Measurements from ENCODE around the gene DYNLT2B.
"Not testable (repeated sequence)": the region's sequence is repeated elsewhere in the genome, so short reads cannot be mapped to it uniquely, and the experiment has no call there.

DYNLT2B gene

DNA sequence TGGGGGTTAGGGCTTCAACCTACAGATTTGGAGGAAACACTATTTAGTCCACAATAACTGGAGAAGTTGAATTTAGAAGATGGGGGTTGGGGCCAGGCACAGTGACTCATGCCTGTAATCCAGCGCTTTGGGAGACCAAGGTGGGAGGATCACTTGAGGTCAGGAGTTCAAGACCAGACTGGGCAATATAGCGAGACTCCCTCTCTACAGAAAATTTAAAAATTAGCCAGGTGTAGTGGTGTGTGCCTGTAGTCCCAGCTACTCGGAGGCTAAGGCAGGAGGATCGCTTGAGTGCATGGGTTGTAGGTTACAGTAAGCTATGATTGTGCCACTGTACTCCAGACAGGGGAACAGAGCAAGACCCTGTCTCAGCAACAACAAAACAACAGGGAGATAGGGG is 5.0 kb upstream of the DYNLT2B start:
- Histone ChIP-seq H3K4ac (ENCODE audit: low read depth in 1 of 2, low read length in 2 of 2) (no peak overlapping the region), H3K18ac (ENCODE audit: low read depth in 1 of 2, low read length in 2 of 2) (no peak overlapping the region), H3K9me3 (ENCODE audit: control insufficient read depth, low read length) (no peaks in the 10 kb centered on the region), H3K4me3 (ENCODE audit: insufficient read depth in 1 of 2, low read depth in 1 of 2, low read length in 2 of 2) (no peak overlapping the region), H2AK5ac (ENCODE audit: low read length, severe bottlenecking) (no peak overlapping the region), H2BK120ac (ENCODE audit: low read depth, low read length) (no peak overlapping the region), H4K8ac (ENCODE audit: low read length) (no peak overlapping the region), H2BK15ac (ENCODE audit: low read depth, poor library complexity, severe bottlenecking) (no peak overlapping the region), H2AFZ (ENCODE audit: low read depth, low read length) (no peak overlapping the region), H3K4me2 (ENCODE audit: low read length, poor library complexity, severe bottlenecking) (no peak overlapping the region), H3K36me3 (ENCODE audit: control insufficient read depth in 1 of 2, insufficient read depth in 2 of 2, low read depth in 1 of 2, low read length in 2 of 2) (peaks cover 0 to 3% of the 10 kb centered on the region in 2 experiments), H4K91ac (ENCODE audit: low read length) (no peak overlapping the region), H3K27ac (ENCODE audit: low read length, poor library complexity, severe bottlenecking) (no peak overlapping the region), H3K23ac (ENCODE audit: low read length in 2 of 2) (no peak overlapping the region), H3K4me1 (ENCODE audit: control insufficient read depth, insufficient read depth, low read depth, low read length) (peaks cover 10% of the 10 kb centered on the region), H3K27me3 (ENCODE audit: control insufficient read depth in 1 of 2, insufficient read depth in 1 of 2, low read length in 2 of 2) (no peaks in the 10 kb centered on the region), H3K79me1 (replicated peaks; ENCODE audit: low read length, poor library complexity, severe bottlenecking) (peaks cover 2% of the 10 kb centered on the region), H2BK12ac (ENCODE audit: low read length in 2 of 2) (no peak overlapping the region), H3K9ac (ENCODE audit: low read length) (no peak overlapping the region), H3K14ac (ENCODE audit: low read length in 2 of 2) (no peak overlapping the region), H2BK5ac (ENCODE audit: low read depth, low read length, poor library complexity, severe bottlenecking) (no peak overlapping the region)
- WGBS, result 97% methylated on average over 3 of the region's 4 CpGs
- DNase-seq, result no peak

DNA sequence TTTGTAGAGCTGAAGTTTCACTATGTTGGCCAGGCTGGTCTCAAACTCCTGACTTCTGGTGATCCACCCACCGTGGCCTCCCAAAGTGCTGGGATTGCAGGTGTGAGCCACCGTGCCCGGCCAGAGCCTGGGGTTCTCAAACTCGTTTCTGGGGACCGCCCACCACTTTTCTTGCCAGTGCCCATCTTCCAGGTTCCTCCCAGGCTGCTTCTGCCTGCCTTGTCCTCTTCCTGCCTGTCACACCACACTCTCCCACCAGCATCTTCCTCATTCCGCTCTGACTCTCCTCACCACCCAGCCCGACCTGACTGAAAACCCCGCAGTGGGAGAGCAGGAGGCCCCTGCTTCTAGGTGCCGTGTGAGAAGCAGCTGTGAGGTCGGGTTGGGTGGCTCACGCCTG is 3.1 kb upstream of the DYNLT2B start:
- H3K14ac ChIP-seq (ENCODE audit: low read length in 2 of 2), result no peak overlapping the region
- H3K4me3 ChIP-seq (ENCODE audit: insufficient read depth in 1 of 2, low read depth in 1 of 2, low read length in 2 of 2), result no peak overlapping the region
- peak overlapping the region; percentile 23 for H2BK15ac ChIP-seq (ENCODE audit: low read depth, poor library complexity, severe bottlenecking)
- H3K27me3 ChIP-seq (ENCODE audit: control insufficient read depth in 1 of 2, insufficient read depth in 1 of 2, low read length in 2 of 2), result no peaks in the 10 kb centered on the region
- whole genome bisulfite sequencing, result 86% methylated on average over 10 of the region's 11 CpGs
- no peak overlapping the region for H3K18ac ChIP-seq (ENCODE audit: low read depth in 1 of 2, low read length in 2 of 2)
- no peaks in the 10 kb centered on the region for H3K9me3 ChIP-seq (ENCODE audit: control insufficient read depth, low read length)
- H2BK5ac ChIP-seq (ENCODE audit: low read depth, low read length, poor library complexity, severe bottlenecking), result no peak overlapping the region
- H4K91ac ChIP-seq (ENCODE audit: low read length), result no peak overlapping the region
- no peak overlapping the region for H3K27ac ChIP-seq (ENCODE audit: low read length, poor library complexity, severe bottlenecking)
- no peak overlapping the region for H2AFZ ChIP-seq (ENCODE audit: low read depth, low read length)
- H2BK120ac ChIP-seq (ENCODE audit: low read depth, low read length), result no peak overlapping the region
- no peak overlapping the region for H4K8ac ChIP-seq (ENCODE audit: low read length)
- no peak overlapping the region for H2BK12ac ChIP-seq (ENCODE audit: low read length in 2 of 2)
- no peak overlapping the region for H2AK5ac ChIP-seq (ENCODE audit: low read length, severe bottlenecking)
- H3K79me1 ChIP-seq (replicated peaks; ENCODE audit: low read length, poor library complexity, severe bottlenecking), result peaks cover 2% of the 10 kb centered on the region
- DNase-seq, result no peak
- H3K4me1 ChIP-seq (ENCODE audit: control insufficient read depth, insufficient read depth, low read depth, low read length), result peaks cover 6% of the 10 kb centered on the region
- no peak overlapping the region for H3K9ac ChIP-seq (ENCODE audit: low read length)
- H3K36me3 ChIP-seq (ENCODE audit: control insufficient read depth in 1 of 2, insufficient read depth in 2 of 2, low read depth in 1 of 2, low read length in 2 of 2), result peaks cover 0 to 3% of the 10 kb centered on the region in 2 experiments
- H3K23ac ChIP-seq (ENCODE audit: low read length in 2 of 2), result no peak overlapping the region
- no peak overlapping the region for H3K4me2 ChIP-seq (ENCODE audit: low read length, poor library complexity, severe bottlenecking)
- no peak overlapping the region for H3K4ac ChIP-seq (ENCODE audit: low read depth in 1 of 2, low read length in 2 of 2)

DNA sequence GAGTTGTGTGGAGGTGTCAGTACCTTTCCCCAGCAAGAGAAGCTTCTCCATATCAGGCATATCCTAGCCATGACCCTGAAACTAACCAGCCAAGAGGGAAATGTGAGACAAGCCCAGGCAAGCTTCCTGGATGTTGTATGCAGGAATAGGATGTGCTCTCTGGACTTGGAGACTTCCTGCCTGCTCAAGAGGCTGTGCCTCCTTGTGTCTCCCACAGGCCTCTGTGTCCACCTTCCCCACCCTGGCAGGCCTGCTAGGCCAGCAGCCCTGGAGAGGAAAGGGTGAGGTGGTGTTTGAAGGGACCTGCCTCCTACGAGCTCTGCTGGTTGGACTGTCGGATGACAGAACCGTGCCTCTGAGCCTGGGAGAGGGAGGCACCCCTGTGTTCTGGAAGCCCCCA is 2.1 kb upstream of the DYNLT2B start:
- H3K9me3 ChIP-seq (ENCODE audit: control insufficient read depth, low read length), result no peaks in the 10 kb centered on the region
- H3K4ac ChIP-seq (ENCODE audit: low read depth in 1 of 2, low read length in 2 of 2), result peak overlapping the region; percentile 5 to 92
- peak overlapping the region; percentile 47 for H4K91ac ChIP-seq (ENCODE audit: low read length)
- DNase-seq, result no peak
- H3K36me3 ChIP-seq (ENCODE audit: control insufficient read depth in 1 of 2, insufficient read depth in 2 of 2, low read depth in 1 of 2, low read length in 2 of 2), result peaks cover 0 to 3% of the 10 kb centered on the region in 2 experiments
- no peak overlapping the region for H3K4me3 ChIP-seq (ENCODE audit: insufficient read depth in 1 of 2, low read depth in 1 of 2, low read length in 2 of 2)
- H3K4me2 ChIP-seq (ENCODE audit: low read length, poor library complexity, severe bottlenecking), result no peak overlapping the region
- peak overlapping the region; percentile 24 for H3K27ac ChIP-seq (ENCODE audit: low read length, poor library complexity, severe bottlenecking)
- no peak overlapping the region for H2BK5ac ChIP-seq (ENCODE audit: low read depth, low read length, poor library complexity, severe bottlenecking)
- peaks cover 4% of the 10 kb centered on the region for H3K79me1 ChIP-seq (replicated peaks; ENCODE audit: low read length, poor library complexity, severe bottlenecking)
- H2AK5ac ChIP-seq (ENCODE audit: low read length, severe bottlenecking), result peak overlapping the region; percentile 8
- peak overlapping the region; percentile 27 for H2BK120ac ChIP-seq (ENCODE audit: low read depth, low read length)
- H3K23ac ChIP-seq (ENCODE audit: low read length in 2 of 2), result no peak overlapping the region
- H4K8ac ChIP-seq (ENCODE audit: low read length), result peak overlapping the region; percentile 33
- peaks cover 6% of the 10 kb centered on the region for H3K4me1 ChIP-seq (ENCODE audit: control insufficient read depth, insufficient read depth, low read depth, low read length)
- H3K18ac ChIP-seq (ENCODE audit: low read depth in 1 of 2, low read length in 2 of 2), result peak overlapping the region; percentile 26 to 61
- peak overlapping the region in 1 of 2 experiments; percentile 1 for H3K14ac ChIP-seq (ENCODE audit: low read length in 2 of 2)
- no peak overlapping the region for H3K9ac ChIP-seq (ENCODE audit: low read length)
- H2BK12ac ChIP-seq (ENCODE audit: low read length in 2 of 2), result peak overlapping the region in 1 of 2 experiments; percentile 76
- 87% methylated on average over 3 of the region's 3 CpGs for WGBS
- H2AFZ ChIP-seq (ENCODE audit: low read depth, low read length), result no peak overlapping the region
- no peaks in the 10 kb centered on the region for H3K27me3 ChIP-seq (ENCODE audit: control insufficient read depth in 1 of 2, insufficient read depth in 1 of 2, low read length in 2 of 2)
- H2BK15ac ChIP-seq (ENCODE audit: low read depth, poor library complexity, severe bottlenecking), result no peak overlapping the region

DNA sequence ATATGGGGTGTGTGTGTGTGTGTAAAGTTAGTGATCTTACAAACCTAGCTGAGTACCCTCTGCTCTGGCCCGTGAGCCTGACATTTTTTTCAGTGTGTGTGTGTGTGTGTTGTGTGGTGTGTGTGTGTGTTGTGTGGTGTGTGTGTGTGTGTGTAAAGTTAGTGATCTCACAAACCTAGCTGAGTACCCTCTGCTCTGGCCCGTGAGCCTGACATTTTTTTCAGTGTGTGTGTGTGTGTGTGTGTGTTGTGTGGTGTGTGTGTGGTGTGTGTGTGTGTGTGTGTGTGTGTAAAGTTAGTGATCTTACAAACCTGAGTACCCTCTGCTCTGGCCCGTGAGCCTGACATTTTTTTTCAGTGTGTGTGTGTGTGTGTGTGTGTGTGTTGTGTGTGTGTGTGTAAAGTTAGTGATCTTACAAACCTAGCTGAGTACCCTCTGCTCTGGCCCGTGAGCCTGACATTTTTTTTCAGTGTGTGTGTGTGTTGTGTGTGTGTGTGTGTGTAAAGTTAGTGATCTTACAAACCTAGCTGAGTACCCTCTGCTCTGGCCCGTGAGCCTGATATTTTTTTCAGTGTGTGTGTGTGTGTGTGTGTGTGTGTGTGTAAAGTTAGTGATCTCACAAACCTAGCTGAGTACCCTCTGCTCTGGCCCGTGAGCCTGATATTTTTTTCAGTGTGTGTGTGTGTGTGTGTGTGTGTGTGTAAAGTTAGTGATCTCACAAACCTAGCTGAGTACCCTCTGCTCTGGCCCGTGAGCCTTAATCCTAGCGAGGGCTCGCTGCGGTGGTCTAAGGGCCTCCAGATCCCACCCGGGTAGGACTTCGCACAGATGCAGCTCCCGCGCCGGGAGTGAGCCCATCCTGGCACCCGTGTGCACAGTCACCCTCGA is 997 bp downstream of the DYNLT2B start:
- WGBS, result 11% methylated on average over 13 of the region's 17 CpGs
- not testable (repeated sequence) for H2AK5ac ChIP-seq (ENCODE audit: low read length, severe bottlenecking); H2BK12ac ChIP-seq (ENCODE audit: low read length in 2 of 2)

More for the DNA sequence above, 997 bp downstream of the DYNLT2B start:
- Histone ChIP-seq H2BK15ac (ENCODE audit: low read depth, poor library complexity, severe bottlenecking) (peak overlapping the region; percentile 89), H3K9ac (ENCODE audit: low read length) (peak overlapping the region; percentile 97), H3K14ac (ENCODE audit: low read length in 2 of 2) (peak overlapping the region in 1 of 2 experiments; percentile 29), H3K4ac (ENCODE audit: low read depth in 1 of 2, low read length in 2 of 2) (peak overlapping the region; percentile 10 to 61), H3K27ac (ENCODE audit: low read length, poor library complexity, severe bottlenecking) (peak overlapping the region; percentile 8), H3K18ac (ENCODE audit: low read depth in 1 of 2, low read length in 2 of 2) (peak overlapping the region; percentile 60 to 82), H4K91ac (ENCODE audit: low read length) (peak overlapping the region; percentile 98), H3K4me3 (ENCODE audit: insufficient read depth in 1 of 2, low read depth in 1 of 2, low read length in 2 of 2) (peak overlapping the region; percentile 85 to 94), H3K4me2 (ENCODE audit: low read length, poor library complexity, severe bottlenecking) (peak overlapping the region; percentile 51), H4K8ac (ENCODE audit: low read length) (peak overlapping the region; percentile 78), H2AFZ (ENCODE audit: low read depth, low read length) (peak overlapping the region; percentile 1)
- H3K79me1 ChIP-seq (replicated peaks; ENCODE audit: low read length, poor library complexity, severe bottlenecking); H3K27me3 ChIP-seq (ENCODE audit: control insufficient read depth in 1 of 2, insufficient read depth in 1 of 2, low read length in 2 of 2); H3K23ac ChIP-seq (ENCODE audit: low read length in 2 of 2); H2BK120ac ChIP-seq (ENCODE audit: low read depth, low read length); H3K4me1 ChIP-seq (ENCODE audit: control insufficient read depth, insufficient read depth, low read depth, low read length); H3K36me3 ChIP-seq (ENCODE audit: control insufficient read depth in 1 of 2, insufficient read depth in 2 of 2, low read depth in 1 of 2, low read length in 2 of 2); H3K9me3 ChIP-seq (ENCODE audit: control insufficient read depth, low read length); H2BK5ac ChIP-seq (ENCODE audit: low read depth, low read length, poor library complexity, severe bottlenecking): not testable (repeated sequence)
- peak; percentile 44 for DNase-seq

Data from mesenchymal stem cell (in vitro differentiated cells and primary cell).